ENCODE measurements around the gene SH2D2A.
A peak's percentile ranks its signal among the peaks of the same experiment; 100 is the strongest.

SH2D2A gene

DNA sequence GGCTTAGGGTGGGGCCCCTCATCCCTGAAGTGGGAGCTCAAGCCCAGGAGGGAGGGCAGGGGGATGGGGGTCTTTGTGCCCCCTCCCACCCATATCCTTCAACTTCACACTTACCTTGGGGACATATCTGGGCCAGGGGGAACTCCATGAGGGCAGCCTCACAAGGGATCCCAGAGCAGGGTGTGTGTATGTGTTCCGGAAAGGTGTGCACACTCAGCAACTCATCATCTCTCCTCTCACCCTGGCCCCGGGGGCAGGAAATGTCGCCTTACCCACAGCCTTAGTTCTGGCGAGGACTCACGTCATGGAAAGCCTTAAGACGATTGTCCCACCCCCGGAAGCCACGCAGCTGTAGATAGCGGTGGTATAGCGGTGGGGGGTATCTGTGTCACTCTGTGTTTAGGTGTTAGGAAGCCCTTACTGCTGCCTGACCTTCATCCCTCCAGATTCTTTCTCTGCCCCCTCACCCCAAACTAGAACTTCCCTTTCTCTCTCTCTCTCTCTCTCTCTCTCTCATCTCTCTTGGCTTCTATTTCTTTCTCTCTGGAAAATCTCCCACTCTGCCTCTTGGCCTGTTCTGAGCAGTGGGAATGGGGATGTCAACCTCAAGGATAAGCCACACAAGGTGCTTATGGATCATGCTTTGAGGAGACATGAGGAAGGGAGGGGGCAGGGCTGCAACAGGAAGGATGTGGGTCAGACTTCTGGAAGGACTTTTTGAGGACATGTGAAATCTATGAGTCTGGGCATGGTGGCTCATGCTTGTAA is at the start of gene SH2D2A:
Gene SH2D2A, minus strand, starts transcription at position 288 of the 768 bp plus-strand sequence. Its CDS starts 140 bp downstream, at position 148.
- DNase-seq: peak; percentile 61

DNA sequence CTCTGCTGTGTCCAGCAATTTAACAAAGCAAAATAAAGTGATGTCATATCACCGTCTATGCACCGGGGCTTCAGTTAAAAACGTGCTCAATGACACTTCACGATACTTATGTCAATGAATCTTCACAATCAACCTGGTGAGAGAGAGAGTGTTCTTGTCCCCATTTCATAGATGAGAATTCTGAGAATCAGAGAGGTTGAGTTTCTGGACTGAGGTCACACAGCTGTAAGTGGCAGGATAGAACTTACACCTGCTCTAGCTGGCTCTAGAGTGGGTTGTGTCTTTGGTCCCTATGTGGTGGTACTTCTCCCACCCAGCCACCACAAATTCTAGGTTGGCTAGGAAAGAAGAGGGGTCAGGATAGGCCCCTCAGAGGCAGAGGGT is 49.2 kb upstream of the SH2D2A start:
- DNase-seq: no peak

DNA sequence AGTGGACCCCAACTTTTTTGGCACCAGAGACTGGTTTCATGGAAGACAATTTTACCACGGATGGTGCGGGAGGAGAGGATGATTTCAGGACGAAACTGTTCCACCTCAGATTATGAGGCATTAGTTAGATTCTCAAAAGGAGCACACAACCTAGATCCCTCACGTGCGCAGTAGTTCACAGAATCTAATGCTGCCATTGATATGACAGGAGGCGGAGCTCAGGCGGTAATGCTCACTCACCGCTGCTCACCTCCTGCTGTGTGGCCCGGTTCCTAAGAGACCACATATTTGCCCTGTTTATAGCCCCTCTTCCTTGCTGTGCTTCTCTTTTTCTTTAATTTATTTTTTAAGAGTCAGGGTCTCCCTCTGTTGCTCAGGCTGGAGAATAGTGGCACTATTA is 48.6 kb upstream of the SH2D2A start:
- no peak for DNase-seq

DNA sequence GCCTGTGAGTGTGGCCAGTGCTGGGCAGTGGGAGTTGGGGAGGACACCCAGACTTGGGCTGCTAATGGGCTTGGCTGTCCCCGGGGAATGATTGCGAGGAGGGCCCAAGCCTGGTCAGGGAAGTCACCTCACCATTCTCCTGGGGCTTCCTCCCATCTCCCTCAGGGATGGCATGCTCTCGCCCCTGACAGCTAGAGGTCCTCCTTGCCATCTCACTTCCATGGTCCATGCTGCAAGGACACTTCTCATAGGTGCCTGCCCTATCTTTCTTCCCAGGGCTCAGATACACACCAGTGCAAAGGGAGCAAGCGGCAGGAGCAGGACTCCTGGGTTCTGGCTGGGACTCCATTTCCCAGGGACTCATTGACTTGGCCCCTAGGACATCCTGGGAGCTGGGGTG is 48.1 kb upstream of the SH2D2A start:
- no peak for DNase-seq

DNA sequence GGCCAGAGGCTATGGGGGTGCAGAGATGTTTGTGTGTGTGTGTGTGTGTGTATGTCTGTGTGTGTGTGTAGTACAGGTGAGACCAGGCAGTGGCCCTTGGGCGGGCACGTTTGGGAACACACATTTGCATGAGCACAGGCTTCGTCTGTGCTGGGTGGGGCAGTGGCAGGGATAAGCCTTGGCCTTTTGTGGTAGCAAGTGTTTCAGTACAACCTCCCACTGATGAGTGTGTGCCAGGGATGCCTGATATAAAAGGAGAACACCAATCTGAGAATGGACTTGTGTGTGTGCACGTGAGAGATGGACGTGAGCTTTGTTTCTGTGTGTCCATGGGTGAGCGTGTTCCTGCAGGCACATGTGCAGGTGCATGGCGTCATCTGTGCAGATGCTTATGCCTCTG is 47.0 kb upstream of the SH2D2A start:
- no peak for DNase-seq

DNA sequence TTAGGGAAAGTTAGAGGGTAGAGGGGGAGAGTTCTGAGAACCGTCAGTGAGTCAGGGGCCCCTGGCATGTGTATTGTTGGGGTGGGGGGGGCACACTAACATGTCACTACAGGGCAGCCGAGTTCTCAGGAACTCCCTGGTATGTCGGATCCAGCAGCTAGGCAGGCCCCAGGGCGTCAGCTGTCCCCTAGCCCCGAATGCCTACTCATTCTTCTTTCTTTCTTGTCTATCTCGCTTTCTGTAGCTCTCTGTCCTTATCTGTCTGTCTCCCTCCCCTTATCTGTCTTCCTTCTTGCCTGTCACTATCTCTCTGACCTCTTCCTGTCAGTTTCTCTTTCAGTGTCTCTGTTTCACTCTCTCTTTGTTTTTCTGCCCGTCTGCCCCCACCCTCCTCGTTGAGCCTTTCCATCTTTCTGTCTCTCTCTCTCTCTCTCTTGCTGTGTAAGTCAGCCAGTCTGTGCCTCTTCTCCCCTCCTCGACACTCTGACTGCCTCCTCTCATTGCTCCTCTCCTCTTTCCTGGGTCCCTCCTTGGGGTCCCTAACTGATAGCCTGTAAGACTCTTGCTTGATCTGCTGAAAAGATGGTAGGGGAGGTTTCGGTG is 46.5 kb upstream of the SH2D2A start:
- no peak for DNase-seq

DNA sequence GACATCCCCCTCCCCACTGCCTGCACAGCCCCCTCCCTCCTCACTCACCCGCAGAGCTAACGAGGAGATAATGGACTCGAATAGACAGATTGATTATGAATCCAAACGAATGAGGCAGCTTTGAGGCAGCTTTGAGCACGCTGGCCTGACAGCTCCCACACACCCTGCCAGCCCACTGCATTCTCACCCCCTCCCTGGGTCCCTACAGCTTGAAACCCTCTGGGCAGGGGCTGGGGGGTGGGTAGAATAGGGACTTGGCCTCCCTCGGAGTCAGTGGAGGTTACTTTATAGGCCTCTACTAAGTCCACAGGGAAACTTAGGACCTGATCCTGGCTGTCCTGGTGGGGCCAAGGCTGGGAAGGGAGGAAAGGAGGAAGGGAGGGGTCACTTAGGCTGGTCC is 45.9 kb upstream of the SH2D2A start:
- DNase-seq: no peak

DNA sequence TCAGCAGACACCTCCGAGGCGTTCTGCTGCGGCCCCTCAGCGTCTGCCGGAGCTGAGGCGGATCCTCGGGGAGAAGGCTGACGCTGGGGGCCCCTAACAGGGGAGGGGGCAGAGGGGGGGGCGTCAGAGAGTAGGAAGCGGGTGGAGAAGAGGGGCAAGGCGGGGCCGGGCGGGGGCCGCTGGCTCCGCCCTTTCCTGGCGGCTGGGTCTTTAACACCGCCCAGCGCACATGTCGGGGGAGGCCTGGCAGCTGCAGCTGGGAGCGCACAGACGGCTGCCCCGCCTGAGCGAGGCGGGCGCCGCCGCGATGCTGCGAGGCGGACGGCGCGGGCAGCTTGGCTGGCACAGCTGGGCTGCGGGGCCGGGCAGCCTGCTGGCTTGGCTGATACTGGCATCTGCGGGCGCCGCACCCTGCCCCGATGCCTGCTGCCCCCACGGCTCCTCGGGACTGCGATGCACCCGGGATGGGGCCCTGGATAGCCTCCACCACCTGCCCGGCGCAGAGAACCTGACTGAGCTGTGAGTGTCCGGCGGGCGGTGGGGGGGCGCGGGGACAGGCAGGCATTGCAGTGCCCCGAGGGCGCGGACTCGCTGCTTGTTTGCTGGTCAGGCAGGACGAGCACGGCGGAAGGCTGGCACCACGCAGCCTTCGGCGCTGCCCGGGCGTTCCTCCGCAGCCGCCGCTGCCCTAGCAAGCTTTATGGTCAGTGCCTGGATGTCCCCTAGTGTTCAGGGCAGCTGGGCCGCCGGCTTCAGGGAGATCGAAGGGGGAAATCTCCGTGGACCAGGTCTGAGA is 44.2 kb upstream of the SH2D2A start, which contains the start of gene NTRK1:
Gene NTRK1, plus strand, starts transcription at position 238 of the 796 bp plus-strand sequence. Its CDS starts 70 bp downstream, at position 308.
- peak; percentile 72 for DNase-seq

DNA sequence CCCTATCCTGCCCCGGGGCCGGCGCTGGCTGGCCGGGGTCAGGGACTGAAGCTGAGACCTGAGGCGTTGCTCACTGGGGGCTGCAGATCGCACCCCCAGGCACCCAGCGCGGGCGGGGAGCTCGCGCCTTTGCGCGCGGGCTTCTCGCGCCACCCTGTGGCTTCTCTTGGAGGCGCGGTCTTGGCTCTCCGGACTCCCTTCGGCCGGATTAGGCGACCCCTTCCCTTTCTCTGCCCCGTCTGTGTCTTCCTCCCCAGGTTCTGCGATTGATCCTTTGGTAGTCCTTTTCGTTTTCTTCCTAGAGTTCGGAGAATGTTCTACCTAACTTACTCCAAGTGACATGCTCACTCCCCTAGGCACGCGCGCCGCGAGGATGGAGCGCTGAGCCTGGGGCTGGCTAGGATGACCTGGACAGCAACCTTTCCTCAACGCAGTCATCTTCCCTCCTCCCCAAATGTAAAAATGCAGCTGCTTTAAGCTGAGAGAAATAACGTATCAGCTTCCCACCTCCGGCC is 43.5 kb upstream of the SH2D2A start:
- peak; percentile 67 for DNase-seq

DNA sequence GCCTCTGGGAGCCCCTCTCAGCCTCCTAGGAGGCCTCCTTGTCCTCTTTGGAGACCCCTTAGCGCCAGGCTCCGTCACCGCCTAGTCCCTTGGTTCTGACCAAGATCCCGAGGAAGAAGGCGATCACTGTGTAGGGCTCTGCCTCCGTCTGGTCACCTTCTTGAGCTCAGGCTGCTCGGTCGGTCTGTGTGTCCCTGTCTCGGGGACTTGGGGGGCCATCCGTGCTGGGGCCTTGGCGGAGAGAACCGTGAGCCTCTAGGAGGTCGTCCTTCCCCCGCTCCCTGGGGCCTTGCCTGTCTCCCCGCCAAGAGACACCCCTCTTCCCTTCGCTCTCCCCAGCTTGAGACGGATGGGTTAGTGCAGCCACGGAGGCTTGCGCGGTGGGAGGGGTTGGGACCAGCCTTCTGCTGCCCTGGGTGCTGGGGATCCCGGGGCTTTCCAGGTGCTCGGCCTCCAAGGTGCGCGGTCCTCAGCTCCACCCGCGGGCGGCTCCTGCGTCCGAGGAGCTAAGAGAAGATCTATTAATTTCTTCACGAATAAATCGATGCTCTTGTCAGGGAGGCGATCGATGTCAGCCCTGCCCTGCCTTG is 43.0 kb upstream of the SH2D2A start:
- peak; percentile 40 for DNase-seq

DNA sequence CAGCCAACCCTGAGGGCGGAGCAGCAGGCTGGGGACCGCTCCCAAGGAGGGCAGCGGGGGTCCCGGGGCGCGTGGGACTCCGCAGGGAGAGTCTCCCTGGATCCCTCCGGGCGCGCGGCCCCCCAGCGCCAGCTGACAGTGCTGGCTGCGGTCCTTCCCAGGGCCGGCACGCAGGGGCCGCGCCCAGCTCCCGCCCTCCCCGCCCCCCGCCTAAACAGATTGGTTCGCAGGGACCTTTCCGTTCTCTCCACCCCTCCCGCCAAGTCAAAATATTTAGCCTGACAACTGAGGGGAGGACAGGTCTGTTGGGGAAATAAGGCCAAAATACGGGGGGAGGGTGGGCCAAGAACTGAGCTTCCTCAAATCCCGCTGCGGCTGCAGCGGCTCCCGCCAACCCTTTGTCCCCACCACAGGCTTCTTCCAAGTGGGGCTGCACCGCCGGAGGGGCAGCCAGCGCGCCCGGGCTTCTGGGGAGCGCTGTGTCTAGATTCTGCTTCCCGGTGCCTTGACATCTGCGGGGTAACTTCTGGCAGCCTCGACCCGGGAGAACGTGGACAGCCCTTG is 42.4 kb upstream of the SH2D2A start, which contains the start of gene INSRR:
Gene INSRR, minus strand, starts transcription at position 159 of the 564 bp plus-strand sequence. CDS start 496 bp downstream, outside the sequence.
- no peak for DNase-seq

DNA sequence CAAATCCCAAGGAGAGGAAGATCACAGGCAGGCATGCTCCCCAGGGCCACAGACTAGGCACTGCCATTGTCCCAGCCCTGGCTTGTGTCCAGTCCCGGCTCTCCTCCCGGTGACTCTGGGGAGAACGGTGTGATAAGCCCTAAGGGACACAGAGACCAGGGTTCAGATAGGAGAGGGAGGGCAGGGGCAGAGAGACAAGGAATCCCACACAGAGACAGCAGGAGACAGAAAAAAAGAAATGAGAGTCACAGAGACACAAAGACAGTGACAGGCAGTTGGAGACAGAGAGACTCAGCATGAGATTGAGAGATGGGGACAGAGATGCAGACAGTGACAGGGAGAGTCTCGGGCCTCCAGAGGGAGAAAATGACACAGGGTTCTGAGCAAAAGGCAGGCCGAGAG is 41.9 kb upstream of the SH2D2A start:
- no peak for DNase-seq

DNA sequence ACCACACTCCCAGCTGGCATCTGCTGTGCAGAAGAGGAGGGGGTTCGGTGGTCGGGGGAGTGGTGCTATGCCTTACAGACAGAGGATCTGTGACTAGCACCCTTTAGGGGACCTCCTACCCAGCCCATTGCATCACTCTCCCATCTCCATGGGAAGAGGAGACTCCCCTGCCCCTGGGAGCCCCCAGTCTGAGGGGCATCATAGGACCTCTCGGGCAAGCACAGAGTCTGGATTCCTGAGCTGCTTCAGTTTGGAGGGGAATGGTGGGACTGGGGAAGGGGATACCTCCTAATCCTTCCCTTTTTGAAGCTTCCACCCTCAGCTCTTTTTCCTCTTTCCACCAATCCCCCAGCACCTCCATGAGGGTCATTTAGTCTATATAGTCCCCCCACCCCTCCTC is 40.9 kb upstream of the SH2D2A start:
- DNase-seq: no peak

DNA sequence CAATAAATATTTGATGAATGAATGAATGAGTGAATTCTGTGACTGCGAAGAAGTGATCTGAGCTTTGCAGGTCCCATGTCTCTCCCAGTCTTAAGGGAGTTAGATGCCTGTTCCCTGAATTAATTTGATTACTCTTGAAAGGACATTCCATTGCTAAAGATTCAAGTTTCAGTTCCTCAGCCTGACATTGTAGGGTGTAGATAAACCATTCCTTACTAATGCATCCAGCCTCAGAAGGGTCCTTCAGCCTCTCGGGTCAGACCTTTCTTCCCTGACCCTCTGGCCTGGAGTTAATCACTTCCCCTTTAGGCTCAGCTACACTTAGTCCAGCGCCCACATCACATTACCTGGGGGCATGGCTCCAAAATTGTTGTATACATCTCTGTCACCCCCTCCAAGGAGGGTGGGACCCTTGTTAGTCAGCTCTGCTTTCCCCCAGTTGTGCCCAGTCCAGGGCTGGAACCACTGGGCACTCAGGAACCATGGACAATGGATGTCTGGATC is 39.7 kb upstream of the SH2D2A start:
- no peak for DNase-seq

DNA sequence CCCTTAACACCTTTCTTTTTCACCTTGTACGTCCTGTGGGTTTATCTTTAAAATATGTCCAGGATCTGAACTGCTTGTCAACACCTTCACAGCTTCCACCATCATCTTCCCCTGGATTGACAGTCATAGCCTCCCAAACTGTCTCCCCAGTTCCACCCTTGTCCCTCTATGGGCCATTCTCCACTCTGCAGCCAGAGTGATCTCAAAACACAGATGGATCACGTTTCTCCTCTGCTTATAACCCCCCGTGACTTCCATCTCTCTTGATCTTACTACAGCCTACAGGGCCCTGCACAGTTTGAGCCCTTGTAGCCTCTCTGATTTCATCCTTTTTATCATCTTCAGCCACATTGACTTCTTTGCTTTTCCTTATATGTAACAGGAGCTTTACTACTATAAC is 38.0 kb upstream of the SH2D2A start:
- DNase-seq: no peak

DNA sequence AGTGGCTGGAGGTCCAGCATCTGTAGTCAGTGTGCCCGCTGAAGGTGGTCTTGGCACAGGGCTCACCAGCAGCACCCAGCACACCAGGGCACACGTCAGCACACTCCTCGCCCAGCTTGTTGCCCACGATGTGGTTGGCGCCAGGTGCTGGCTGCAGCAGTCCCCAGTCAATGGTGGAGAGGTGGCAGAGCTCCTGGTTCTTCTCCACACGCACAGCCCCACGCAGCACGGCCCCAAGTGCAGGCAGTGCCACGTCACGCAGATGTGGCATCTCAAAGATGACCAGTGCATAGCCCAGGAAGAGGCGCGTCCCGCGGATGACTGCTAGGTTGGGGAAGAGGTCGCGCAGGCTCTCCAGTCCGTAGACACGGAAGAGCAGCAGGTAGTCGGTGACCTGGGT is 37.1 kb upstream of the SH2D2A start:
- DNase-seq: no peak

DNA sequence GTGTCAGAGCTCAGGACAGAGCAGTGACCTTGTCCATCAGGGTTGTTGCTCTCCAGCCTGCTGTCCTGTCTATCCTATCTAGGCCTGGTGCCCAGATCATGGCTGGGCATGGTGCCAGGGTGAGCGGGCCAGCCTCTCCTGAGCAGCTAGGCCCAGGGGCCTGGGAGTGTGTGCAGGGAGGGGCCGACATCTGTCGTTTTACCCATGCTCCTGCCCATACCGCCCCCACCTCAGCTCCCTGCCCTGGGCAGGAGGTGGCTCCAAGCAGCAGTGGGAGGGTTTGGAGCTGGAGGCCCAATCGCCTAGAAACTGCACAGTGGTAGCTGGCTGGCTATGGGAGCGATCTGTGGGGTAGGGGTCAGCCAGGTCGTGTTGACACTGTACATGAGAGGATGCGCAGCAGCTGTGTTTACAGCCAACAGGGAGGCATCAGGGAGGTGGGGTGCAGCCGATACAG is 35.8 kb upstream of the SH2D2A start:
- DNase-seq: peak; percentile 81

DNA sequence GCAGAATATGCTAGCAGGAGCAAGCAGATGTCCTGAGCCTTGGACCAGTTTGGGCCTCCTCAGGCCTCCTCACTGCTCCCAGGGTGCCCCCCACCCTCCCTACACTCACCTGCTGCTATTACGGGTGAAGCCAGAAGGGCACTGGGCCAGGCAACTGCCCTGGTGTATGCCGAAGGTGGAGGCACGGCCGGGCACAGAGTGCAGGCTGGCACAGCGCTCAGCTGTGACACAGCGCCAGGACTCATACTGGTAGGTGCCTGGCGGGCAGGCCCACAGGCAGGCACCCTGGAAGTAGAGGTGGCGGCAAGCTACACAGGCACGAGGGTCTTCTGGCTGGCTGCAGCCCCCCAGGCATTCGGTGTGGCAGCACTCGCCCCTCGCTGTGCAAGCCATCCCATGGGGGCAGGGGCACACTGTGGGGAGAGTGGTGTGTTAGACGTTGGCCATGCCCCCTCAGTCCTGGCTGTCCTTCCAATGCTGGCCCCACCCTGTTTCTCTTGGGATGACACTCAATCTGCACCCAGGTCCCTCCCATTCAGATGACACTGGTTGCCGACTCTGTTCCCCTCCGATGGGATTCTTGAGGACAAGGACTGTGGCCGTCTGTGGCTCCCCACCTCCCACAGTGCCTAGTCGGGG is 35.2 kb upstream of the SH2D2A start:
- no peak for DNase-seq

DNA sequence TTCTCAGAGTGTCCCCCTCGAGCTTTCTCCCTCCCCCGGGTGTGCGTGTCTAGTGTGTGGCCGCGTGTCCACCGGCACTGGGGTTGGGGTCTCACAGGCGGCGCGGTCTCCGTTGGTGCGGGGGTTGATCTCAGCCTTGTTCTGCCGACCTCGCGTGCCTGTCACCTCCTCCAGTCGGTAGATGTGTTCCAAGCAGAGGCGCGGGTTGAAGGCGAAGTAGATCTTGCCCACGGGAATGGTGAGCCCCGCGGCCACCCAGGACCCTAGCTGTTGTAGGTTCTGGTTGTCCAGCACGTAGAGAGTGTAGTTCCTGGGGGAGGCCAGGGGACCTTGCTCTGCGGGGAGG is 32.5 kb upstream of the SH2D2A start:
- DNase-seq: no peak

DNA sequence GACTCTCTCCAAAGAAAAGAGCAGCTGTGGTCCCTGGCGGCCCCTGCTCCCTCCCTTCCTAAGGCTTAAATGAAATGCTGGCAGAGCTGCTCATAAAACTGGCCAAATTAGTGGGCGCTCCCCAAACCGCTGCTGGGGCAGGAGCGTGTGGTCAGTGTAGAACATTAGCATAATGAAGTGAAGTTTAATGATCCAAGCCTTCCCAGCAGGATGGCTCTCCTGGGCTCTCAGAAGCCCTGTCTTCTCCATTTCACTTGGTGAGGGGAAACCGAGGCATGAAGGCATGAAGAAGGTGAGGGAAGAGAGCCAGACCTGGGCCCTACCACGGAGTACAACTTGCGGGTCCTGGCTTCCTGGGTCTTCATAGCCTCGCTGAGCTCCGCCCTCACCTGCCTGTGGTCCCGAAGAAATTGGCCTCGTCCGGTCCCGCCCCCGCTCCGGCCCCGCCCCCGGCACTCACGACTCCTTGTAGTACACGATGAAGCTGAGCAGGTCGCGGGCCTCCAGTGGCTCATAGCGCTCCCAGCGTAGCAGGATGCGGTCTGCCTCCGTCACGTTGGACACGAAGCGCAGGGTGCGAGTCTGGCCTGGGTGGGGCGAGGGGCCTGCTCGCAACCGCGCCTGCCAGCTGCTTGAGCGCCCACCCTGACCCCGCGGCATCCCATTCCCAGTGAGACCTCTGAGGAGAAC is 32.0 kb upstream of the SH2D2A start:
- DNase-seq: no peak

Measured in femur (tissue), 1 donor.